ENCODE data around the gene SMTNL2.

GRCh38 chr17:4631431-4631830, 47.1 kb downstream of the SMTNL2 start:
- TF ChIP-seq CTCF (conservative IDR thresholded peaks at IDR 0.05; ENCODE audit: low read depth, low read length) (no peak), EZH2 (IDR thresholded peaks at IDR 0.05; ENCODE audit: low read length, unreplicated experiment) (no peak), EZH2phosphoT487 (IDR thresholded peaks at IDR 0.05; ENCODE audit: borderline replicate concordance, low read length) (no peak)

All from PC-3 (cell line).